ENCODE measurements around the gene PPP1R16B.
"Not testable (repeated sequence)": the region's sequence is repeated elsewhere in the genome, so short reads cannot be mapped to it uniquely, and the experiment has no call there.

Gene PPP1R16B

DNA sequence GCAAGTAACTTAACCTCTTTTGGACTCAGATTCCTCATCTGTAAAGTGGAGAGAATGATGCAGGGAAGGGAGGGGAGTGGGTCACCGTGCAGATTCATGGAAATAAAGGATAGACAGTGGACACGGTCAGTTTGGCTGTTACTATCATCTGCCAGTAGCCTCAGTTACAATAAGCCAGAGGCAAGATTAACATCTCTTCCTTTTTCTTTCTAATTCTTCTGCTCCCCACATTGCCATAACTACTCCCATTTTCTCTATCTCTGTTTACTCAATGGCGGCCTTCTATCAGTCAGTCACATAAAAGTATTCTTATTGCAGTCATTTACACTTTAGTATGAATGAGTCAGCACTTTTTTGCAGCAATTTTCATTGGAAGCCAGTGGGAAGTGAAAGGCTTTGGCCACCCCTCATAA is 49.2 kb downstream of the PPP1R16B start:
- TF ChIP-seq, protein P1, sequence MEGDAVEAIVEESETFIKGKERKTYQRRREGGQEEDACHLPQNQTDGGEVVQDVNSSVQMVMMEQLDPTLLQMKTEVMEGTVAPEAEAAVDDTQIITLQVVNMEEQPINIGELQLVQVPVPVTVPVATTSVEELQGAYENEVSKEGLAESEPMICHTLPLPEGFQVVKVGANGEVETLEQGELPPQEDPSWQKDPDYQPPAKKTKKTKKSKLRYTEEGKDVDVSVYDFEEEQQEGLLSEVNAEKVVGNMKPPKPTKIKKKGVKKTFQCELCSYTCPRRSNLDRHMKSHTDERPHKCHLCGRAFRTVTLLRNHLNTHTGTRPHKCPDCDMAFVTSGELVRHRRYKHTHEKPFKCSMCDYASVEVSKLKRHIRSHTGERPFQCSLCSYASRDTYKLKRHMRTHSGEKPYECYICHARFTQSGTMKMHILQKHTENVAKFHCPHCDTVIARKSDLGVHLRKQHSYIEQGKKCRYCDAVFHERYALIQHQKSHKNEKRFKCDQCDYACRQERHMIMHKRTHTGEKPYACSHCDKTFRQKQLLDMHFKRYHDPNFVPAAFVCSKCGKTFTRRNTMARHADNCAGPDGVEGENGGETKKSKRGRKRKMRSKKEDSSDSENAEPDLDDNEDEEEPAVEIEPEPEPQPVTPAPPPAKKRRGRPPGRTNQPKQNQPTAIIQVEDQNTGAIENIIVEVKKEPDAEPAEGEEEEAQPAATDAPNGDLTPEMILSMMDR (IDR thresholded peaks at IDR 0.05; ENCODE audit: extremely low read depth, insufficient read depth, missing control alignments), result no peak
- DNase-seq (ENCODE audit: low spot score), result no peak
- in situ Hi-C loops (cut with MboI; ENCODE audit: low pct_unique_long_range_greater_than_20kb, low sequenced_read_pairs, unreplicated experiment), result no loop called here

DNA sequence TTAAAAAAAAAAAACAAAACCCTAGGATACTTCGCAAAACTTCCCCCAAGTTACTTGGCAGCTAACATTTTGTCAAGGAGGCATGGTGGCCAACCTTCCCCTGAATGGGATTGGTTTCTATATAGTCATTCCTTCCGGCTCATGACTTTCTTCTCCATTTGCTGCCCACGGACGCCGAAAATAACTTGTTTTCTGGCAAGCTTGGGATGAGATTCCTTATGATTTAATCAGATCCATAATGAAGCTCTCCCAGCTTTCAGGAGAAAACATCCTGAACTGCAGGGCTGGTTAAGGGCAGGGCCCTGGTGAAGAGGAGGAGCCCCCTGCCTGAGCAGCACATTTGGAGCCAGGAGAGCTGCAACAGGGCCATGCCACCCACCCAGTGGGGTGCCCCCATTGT is 49.9 kb downstream of the PPP1R16B start:
- TF ChIP-seq, protein P1 (IDR thresholded peaks at IDR 0.05; ENCODE audit: extremely low read depth, insufficient read depth, missing control alignments), result no peak

DNA sequence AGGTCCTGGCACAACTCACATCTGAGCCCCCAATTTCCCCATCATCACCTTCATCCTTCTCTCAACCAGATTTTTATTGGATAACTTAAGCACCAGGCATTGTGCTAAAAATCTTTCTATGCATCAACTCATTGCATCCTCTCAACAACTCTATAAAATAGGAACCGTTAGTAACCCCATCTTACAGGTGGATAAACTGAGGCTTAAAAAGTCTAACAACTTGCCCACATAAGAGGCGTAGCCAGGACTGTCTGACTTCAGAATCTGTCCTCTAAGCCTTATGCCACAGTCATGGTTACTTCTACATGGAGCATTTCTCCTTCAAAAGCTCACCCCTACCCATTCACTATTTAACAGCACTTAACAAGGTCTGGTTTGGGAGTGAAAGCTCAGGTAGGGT is 51.1 kb downstream of the PPP1R16B start:
- in situ Hi-C loops (cut with MboI; ENCODE audit: low pct_unique_long_range_greater_than_20kb, low sequenced_read_pairs, unreplicated experiment), result no loop called here
- TF ChIP-seq, protein P1 (IDR thresholded peaks at IDR 0.05; ENCODE audit: extremely low read depth, insufficient read depth, missing control alignments), result no peak
- no peak for DNase-seq (ENCODE audit: low spot score)

More for the DNA sequence above, 49.9 kb downstream of the PPP1R16B start:
- in situ Hi-C loops (cut with MboI; ENCODE audit: low pct_unique_long_range_greater_than_20kb, low sequenced_read_pairs, unreplicated experiment), result no loop called here
- DNase-seq (ENCODE audit: low spot score), result no peak

- no peak for DNase-seq (ENCODE audit: low spot score)
- in situ Hi-C loops (cut with MboI; ENCODE audit: low pct_unique_long_range_greater_than_20kb, low sequenced_read_pairs, unreplicated experiment), result no loop called here
These were observed 52.2 kb downstream of the PPP1R16B start for GRCh38 chr20:38857703-38858102.

GRCh38 chr20:38859070-38859690 is 53.7 kb downstream of the PPP1R16B start:
- TF ChIP-seq, protein P1 (IDR thresholded peaks at IDR 0.05; ENCODE audit: extremely low read depth, insufficient read depth, missing control alignments), result no peak
- DNase-seq (ENCODE audit: low spot score), result peak; percentile 61
- in situ Hi-C loops (cut with MboI; ENCODE audit: low pct_unique_long_range_greater_than_20kb, low sequenced_read_pairs, unreplicated experiment), result no loop called here

More at GRCh38 chr20:38857703-38858102, 52.2 kb downstream of the PPP1R16B start:
- TF ChIP-seq, protein P1 (IDR thresholded peaks at IDR 0.05; ENCODE audit: extremely low read depth, insufficient read depth, missing control alignments), result no peak

GRCh38 chr20:38859857-38860256 is 54.4 kb downstream of the PPP1R16B start:
- in situ Hi-C loops (cut with MboI; ENCODE audit: low pct_unique_long_range_greater_than_20kb, low sequenced_read_pairs, unreplicated experiment); DNase-seq (ENCODE audit: low spot score): not testable (repeated sequence)

DNA sequence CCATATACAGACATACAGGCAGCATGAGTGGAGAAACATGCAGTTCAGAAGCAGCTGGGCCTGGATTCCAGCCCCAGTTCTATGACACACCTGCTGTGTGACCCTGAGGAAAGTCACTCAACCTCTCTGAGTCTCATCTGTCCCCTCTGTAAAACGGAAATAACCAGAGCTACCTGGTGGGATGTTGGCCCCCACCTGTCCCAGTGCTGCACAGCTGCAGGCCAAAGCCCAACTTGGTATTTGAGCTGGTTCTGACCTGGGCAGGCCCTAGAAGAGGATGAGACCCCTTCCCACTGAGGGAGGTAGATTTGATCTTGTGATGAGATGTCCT is 55.5 kb downstream of the PPP1R16B start:
- in situ Hi-C loops (cut with MboI; ENCODE audit: low pct_unique_long_range_greater_than_20kb, low sequenced_read_pairs, unreplicated experiment), result no loop called here
- TF ChIP-seq, protein P1 (IDR thresholded peaks at IDR 0.05; ENCODE audit: extremely low read depth, insufficient read depth, missing control alignments), result no peak
- DNase-seq (ENCODE audit: low spot score), result no peak
